Neural cell (in vitro differentiated cells): Measurements from ENCODE around the gene SMCHD1. TPM values are rescaled to one million over a fixed set of nuclear protein-coding genes. Genes with fewer than 3 reads are reported as not detected.

Experiments used
- H2AFZ ChIP-seq: fragments of 200-600, 300-800 bp; sonication (generic), shearing (Covaris generic); 2 replicates; pipeline ENCODE4 v1.6.0; 2014; ENCODE audit warnings: low read depth, mild to moderate bottlenecking, antibody characterized with exemption, low read length, moderate library complexity
- H3F3A ChIP-seq: fragments of 200-600 bp; shearing (Covaris generic); 2 replicates; pipeline ENCODE4 v1.6.1; 2016; ENCODE audit warnings: mild to moderate bottlenecking, moderate library complexity, mixed read lengths, antibody characterized with exemption, low read length; ENCODE audit not compliant: insufficient read depth, poor library complexity, severe bottlenecking
- H3K27ac ChIP-seq: fragments of 200-600, 300-800 bp; sonication (generic), shearing (Covaris generic); 2 replicates; pipeline ENCODE4 v1.5.1; 2014; ENCODE audit warnings: mild to moderate bottlenecking, low read length, moderate library complexity
- H3K27me3 ChIP-seq: fragments of 300-800, 200-600 bp; sonication (generic), shearing (Covaris generic); 2 replicates; pipeline ENCODE4 v1.6.0; 2014; ENCODE audit warnings: mild to moderate bottlenecking, low read depth, low read length, moderate library complexity; ENCODE audit not compliant: insufficient read depth
- H3K36me3 ChIP-seq: fragments of 300-800, 200-600 bp; sonication (generic), shearing (Covaris generic); 2 replicates; pipeline ENCODE4 v1.5.1; 2014; ENCODE audit warnings: mild to moderate bottlenecking, antibody characterized with exemption, low read length, moderate library complexity; ENCODE audit not compliant: insufficient read depth
- H3K4me2 ChIP-seq: fragments of 300-800, 200-600 bp; sonication (generic), shearing (Covaris generic); 2 replicates; pipeline ENCODE4 v1.6.0; 2014; ENCODE audit warnings: mild to moderate bottlenecking, low read length
- H3K4me3 ChIP-seq: fragments of 300-800, 200-600 bp; sonication (generic), shearing (Covaris generic); 2 replicates; pipeline ENCODE4 v1.5.1; 2014; ENCODE audit warnings: mild to moderate bottlenecking, low read length, moderate library complexity
- H3K79me2 ChIP-seq: fragments of 200-600 bp; shearing (Covaris generic); replicated peaks from 2 replicates; pipeline ENCODE4 v1.6.0; 2014; ENCODE audit warnings: mild to moderate bottlenecking, low read length, moderate library complexity; ENCODE audit not compliant: insufficient read depth
- H3K9ac ChIP-seq: fragments of 300-800, 200-600 bp; sonication (generic), shearing (Covaris generic); 2 replicates; pipeline ENCODE4 v1.6.1; 2016; ENCODE audit warnings: mild to moderate bottlenecking, low read length, mixed read lengths
- H3K9me2 ChIP-seq: fragments of 200-600 bp; shearing (Covaris generic); 2 replicates; pipeline ENCODE4 v1.6.1; 2016; ENCODE audit warnings: mild to moderate bottlenecking, low read length, mixed read lengths; ENCODE audit not compliant: insufficient read depth
- H3K9me3 ChIP-seq: fragments of 200-600, 300-800 bp; sonication (generic), shearing (Covaris generic); 2 replicates; pipeline ENCODE4 v1.6.1; 2016; ENCODE audit warnings: mild to moderate bottlenecking, mixed run types, low read length, moderate library complexity, mixed read lengths
- H4K20me1 ChIP-seq: fragments of 200-600 bp; shearing (Covaris generic); 2 replicates; pipeline ENCODE4 v1.6.1; 2016; ENCODE audit warnings: mild to moderate bottlenecking, mixed run types; ENCODE audit not compliant: insufficient read depth
- EP300 ChIP-seq: fragments of 450-650 bp; conservative IDR thresholded peaks from 2 replicates; pipeline ENCODE4 v1.6.1; 2014; ENCODE audit warnings: antibody characterized with exemption, mild to moderate bottlenecking, moderate library complexity; ENCODE audit not compliant: poor library complexity, severe bottlenecking
- EZH2 ChIP-seq: fragments of 200-600, 300-800 bp; shearing (Covaris generic), sonication (generic); IDR thresholded peaks from 2 replicates; pipeline ENCODE4 v1.6.1; 2014; ENCODE audit warnings: antibody characterized with exemption, low read length, borderline replicate concordance, mild to moderate bottlenecking; ENCODE audit not compliant: insufficient read depth, poor library complexity, severe bottlenecking
- MXI1 ChIP-seq: fragments of 450-650 bp; conservative IDR thresholded peaks from 2 replicates; pipeline ENCODE4 v1.6.1; 2014; ENCODE audit warnings: antibody characterized with exemption, mild to moderate bottlenecking; ENCODE audit not compliant: poor library complexity, severe bottlenecking
- POLR2AphosphoS5 ChIP-seq: IDR thresholded peaks from 2 replicates; pipeline ENCODE4 v1.6.1; 2012
- RAD21 ChIP-seq: fragments of 450-650 bp; conservative IDR thresholded peaks from 2 replicates; pipeline ENCODE4 v1.6.1; 2014; ENCODE audit warnings: antibody characterized with exemption, mild to moderate bottlenecking, moderate library complexity
- SMC3 ChIP-seq: fragments of 450-650 bp; conservative IDR thresholded peaks from 2 replicates; pipeline ENCODE4 v1.6.1; 2014; ENCODE audit warnings: antibody characterized with exemption, mild to moderate bottlenecking, moderate library complexity; ENCODE audit not compliant: poor library complexity
- TAF1 ChIP-seq: IDR thresholded peaks from 2 replicates; pipeline ENCODE4 v1.6.1; 2012; ENCODE audit warnings: low read depth
- polyA minus RNA-seq: library from RNA; depleted of rRNA, polyadenylated mRNA; stranded (reverse); fragments of >200 nt; gene quantifications from 2 replicates; pipeline ENCODE4 v1.2.3, GENCODE V29; 2014
- polyA plus RNA-seq: library from polyadenylated mRNA; depleted of rRNA; stranded (reverse); fragments of >200 nt; gene quantifications from 2 replicates; pipeline ENCODE4 v1.2.3, GENCODE V29; 2014
- TF ChIP-seq, protein P1 (sequence below): IDR thresholded peaks from 2 replicates; pipeline ENCODE4 v1.6.1; 2012; ENCODE audit warnings: borderline replicate concordance
- TF ChIP-seq, protein P2 (sequence below): fragments of 450-650 bp; IDR thresholded peaks from 2 replicates; pipeline ENCODE4 v1.5.1; 2014; ENCODE audit warnings: antibody characterized with exemption, mild to moderate bottlenecking, moderate library complexity; ENCODE audit not compliant: poor library complexity, severe bottlenecking

SMCHD1 gene
- polyA plus RNA-seq (48.8 and 49.4 TPM in 2 replicates), polyA minus RNA-seq (189 and 210 TPM in 2 replicates)

DNA sequence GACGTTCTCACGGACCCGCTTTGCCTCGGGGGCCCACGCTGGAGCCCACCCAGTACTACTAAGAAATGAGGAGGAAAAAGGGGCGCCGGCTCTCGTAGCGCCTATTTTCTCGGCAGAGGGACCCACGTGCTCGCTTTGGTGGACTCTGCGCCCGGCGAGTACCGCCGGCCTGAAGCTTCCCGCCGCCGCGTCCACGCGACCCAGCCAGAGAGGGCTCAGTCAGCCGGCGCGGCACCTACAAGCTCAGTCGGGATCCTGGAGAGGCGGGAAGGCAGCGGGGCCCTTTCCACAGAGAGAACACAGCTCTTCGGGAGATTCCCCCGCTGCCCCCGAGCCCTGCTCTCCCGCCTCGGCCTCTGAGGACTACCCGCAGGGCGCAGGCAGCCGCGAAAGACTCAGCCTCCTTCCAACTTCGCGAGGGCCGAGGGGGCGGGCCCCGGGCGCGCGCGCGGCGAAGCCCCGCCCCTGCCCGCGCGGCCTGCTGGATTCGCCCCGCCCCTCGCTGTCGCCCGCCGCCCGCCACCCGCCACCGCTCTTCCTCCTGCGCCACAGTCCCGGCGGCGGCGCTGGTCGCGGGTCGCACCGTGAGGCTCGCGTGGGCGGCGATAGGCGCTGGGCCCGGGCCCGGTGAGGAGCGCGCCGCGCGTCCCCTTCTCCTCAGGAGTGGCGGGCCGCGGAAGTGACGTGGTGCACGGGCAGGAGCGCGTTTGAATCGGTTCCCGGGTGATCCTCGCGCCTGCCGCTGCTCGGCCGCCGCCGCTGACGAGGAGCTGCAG, at the start of gene SMCHD1:
SMCHD1 (plus strand) TSS at position 549 of the 776 bp plus-strand sequence. CDS start 350 bp downstream, outside the sequence.
- Histone ChIP-seq H3K9me2 (no peaks in the 10 kb centered on the region), H3K27ac (peak within 1 kb of the TSS; percentile 91), H3K36me3 (no peaks in the 10 kb centered on the region), H3K27me3 (no peaks in the 10 kb centered on the region), H3K79me2 (peaks cover 32% of the 10 kb centered on the region), H3F3A (no peaks in the 10 kb centered on the region), H3K9ac (peak within 1 kb of the TSS; percentile 89), H3K4me3 (peak within 1 kb of the TSS; percentile 96), H3K4me2 (peak within 1 kb of the TSS; percentile 74), H2AFZ (peak within 1 kb of the TSS; percentile 82), H4K20me1 (no peaks in the 10 kb centered on the region), H3K9me3 (no peaks in the 10 kb centered on the region)
- TF ChIP-seq POLR2AphosphoS5 (peak; percentile 81), TAF1 (peak; percentile 85), SMC3 (no peak), EP300 (peak; percentile 55), EZH2 (no peak), RAD21 (no peak), MXI1 (peak; percentile 84)
- TF ChIP-seq, protein P1, sequence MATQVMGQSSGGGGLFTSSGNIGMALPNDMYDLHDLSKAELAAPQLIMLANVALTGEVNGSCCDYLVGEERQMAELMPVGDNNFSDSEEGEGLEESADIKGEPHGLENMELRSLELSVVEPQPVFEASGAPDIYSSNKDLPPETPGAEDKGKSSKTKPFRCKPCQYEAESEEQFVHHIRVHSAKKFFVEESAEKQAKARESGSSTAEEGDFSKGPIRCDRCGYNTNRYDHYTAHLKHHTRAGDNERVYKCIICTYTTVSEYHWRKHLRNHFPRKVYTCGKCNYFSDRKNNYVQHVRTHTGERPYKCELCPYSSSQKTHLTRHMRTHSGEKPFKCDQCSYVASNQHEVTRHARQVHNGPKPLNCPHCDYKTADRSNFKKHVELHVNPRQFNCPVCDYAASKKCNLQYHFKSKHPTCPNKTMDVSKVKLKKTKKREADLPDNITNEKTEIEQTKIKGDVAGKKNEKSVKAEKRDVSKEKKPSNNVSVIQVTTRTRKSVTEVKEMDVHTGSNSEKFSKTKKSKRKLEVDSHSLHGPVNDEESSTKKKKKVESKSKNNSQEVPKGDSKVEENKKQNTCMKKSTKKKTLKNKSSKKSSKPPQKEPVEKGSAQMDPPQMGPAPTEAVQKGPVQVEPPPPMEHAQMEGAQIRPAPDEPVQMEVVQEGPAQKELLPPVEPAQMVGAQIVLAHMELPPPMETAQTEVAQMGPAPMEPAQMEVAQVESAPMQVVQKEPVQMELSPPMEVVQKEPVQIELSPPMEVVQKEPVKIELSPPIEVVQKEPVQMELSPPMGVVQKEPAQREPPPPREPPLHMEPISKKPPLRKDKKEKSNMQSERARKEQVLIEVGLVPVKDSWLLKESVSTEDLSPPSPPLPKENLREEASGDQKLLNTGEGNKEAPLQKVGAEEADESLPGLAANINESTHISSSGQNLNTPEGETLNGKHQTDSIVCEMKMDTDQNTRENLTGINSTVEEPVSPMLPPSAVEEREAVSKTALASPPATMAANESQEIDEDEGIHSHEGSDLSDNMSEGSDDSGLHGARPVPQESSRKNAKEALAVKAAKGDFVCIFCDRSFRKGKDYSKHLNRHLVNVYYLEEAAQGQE, result peak; percentile 70
- TF ChIP-seq, protein P2, sequence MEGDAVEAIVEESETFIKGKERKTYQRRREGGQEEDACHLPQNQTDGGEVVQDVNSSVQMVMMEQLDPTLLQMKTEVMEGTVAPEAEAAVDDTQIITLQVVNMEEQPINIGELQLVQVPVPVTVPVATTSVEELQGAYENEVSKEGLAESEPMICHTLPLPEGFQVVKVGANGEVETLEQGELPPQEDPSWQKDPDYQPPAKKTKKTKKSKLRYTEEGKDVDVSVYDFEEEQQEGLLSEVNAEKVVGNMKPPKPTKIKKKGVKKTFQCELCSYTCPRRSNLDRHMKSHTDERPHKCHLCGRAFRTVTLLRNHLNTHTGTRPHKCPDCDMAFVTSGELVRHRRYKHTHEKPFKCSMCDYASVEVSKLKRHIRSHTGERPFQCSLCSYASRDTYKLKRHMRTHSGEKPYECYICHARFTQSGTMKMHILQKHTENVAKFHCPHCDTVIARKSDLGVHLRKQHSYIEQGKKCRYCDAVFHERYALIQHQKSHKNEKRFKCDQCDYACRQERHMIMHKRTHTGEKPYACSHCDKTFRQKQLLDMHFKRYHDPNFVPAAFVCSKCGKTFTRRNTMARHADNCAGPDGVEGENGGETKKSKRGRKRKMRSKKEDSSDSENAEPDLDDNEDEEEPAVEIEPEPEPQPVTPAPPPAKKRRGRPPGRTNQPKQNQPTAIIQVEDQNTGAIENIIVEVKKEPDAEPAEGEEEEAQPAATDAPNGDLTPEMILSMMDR, result no peak

DNA sequence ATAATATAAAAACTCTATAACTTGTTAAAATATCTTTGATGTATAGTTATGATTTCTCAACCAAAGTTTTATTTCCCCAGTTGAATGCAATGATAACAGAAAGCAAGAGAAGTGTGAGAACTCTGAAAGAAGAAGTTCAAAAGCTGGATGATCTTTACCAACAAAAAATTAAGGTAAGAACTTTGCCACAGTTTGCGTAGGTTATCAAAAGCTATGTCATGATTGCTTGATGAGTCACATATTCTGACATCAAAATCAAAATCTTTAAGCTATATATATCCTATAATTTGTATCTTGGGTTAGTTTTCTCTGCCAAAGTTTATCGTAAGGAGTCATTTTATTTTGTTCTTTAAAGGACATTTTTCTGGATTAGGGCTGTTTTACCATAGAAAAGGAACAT, 49.2 kb upstream of the SMCHD1 start:
- H2AFZ ChIP-seq, result no peak overlapping the region
- TF ChIP-seq EP300 (no peak), TAF1 (no peak), EZH2 (no peak), MXI1 (no peak), SMC3 (no peak), RAD21 (no peak)
- TF ChIP-seq, protein P2, result no peak
- TF ChIP-seq, protein P1, result no peak
- no peaks in the 10 kb centered on the region for H3K9me2 ChIP-seq
- no peaks in the 10 kb centered on the region for H3K9me3 ChIP-seq
- H3K36me3 ChIP-seq, result no peaks in the 10 kb centered on the region
- H3K27me3 ChIP-seq, result no peaks in the 10 kb centered on the region
- H3K9ac ChIP-seq, result no peak overlapping the region
- no peaks in the 10 kb centered on the region for H3F3A ChIP-seq
- no peaks in the 10 kb centered on the region for H4K20me1 ChIP-seq
- no peak overlapping the region for H3K4me2 ChIP-seq
- no peaks in the 10 kb centered on the region for H3K79me2 ChIP-seq
- H3K4me3 ChIP-seq, result no peak overlapping the region
- no peak overlapping the region for H3K27ac ChIP-seq
